Glutamatergic neuron (in vitro differentiated cells): ENCODE data around the gene HES7. TPM values are rescaled to one million over a fixed set of nuclear protein-coding genes. Genes with fewer than 3 reads are reported as not detected.

ENCODE experiments used
- DNase-seq: peaks from one replicate; pipeline ENCODE4 v3.0.0; 2022
- H3K27ac Mint-ChIP-seq: one replicate; pipeline ENCODE4 v1.8.0; 2020; ENCODE audit warnings: mild to moderate bottlenecking, mixed read lengths, inconsistent platforms; ENCODE audit not compliant: unreplicated experiment
- H3K27me3 Mint-ChIP-seq: one replicate; pipeline ENCODE4 v1.8.0; 2020; ENCODE audit warnings: mild to moderate bottlenecking, moderate library complexity, mixed read lengths, inconsistent platforms; ENCODE audit not compliant: unreplicated experiment
- H3K36me3 Mint-ChIP-seq: one replicate; pipeline ENCODE4 v1.8.0; 2020; ENCODE audit warnings: mild to moderate bottlenecking, mixed read lengths, inconsistent platforms; ENCODE audit not compliant: unreplicated experiment
- H3K4me1 Mint-ChIP-seq: one replicate; pipeline ENCODE4 v1.8.0; 2020; ENCODE audit warnings: mild to moderate bottlenecking, low read depth, mixed read lengths, inconsistent platforms; ENCODE audit not compliant: unreplicated experiment
- H3K4me3 Mint-ChIP-seq: one replicate; pipeline ENCODE4 v1.8.0; 2020; ENCODE audit warnings: mild to moderate bottlenecking, mixed read lengths, inconsistent platforms; ENCODE audit not compliant: unreplicated experiment
- H3K9me3 Mint-ChIP-seq: one replicate; pipeline ENCODE4 v1.8.0; 2020; ENCODE audit warnings: mild to moderate bottlenecking, moderate library complexity, mixed read lengths, inconsistent platforms; ENCODE audit not compliant: unreplicated experiment
- CTCF ChIP-seq: fragments of 200-600 bp; sonication (generic); IDR thresholded peaks from one replicate; pipeline ENCODE4 v1.5.0; 2021; ENCODE audit not compliant: partially characterized antibody, unreplicated experiment
- total RNA-seq: library from RNA; stranded (reverse); fragmentation: NEBNext Ultra II Directional; extraction: Animal tissue kit (Norgen Biotek cat#: 25700); gene quantifications from one replicate; pipeline ENCODE4 v1.2.1, GENCODE V29; 2021; ENCODE audit not compliant: unreplicated experiment

Gene HES7
- total RNA-seq, 1 donor from 2014 or later: 2.2 TPM

GRCh38 chr17:8154608-8155155, 30.8 kb upstream of the HES7 start:
- no peak for TF ChIP-seq CTCF
- no peak overlapping the region for H3K4me3 Mint-ChIP-seq
- peak overlapping the region; percentile 52 for H3K27ac Mint-ChIP-seq

GRCh38 chr17:8153957-8154607, 30.2 kb upstream of the HES7 start:
- peak; percentile 94 for DNase-seq
- peak overlapping the region; percentile 99 for H3K27ac Mint-ChIP-seq

More at GRCh38 chr17:8154608-8155155, 30.8 kb upstream of the HES7 start:
- H3K9me3 Mint-ChIP-seq: peaks cover 17% of the 10 kb centered on the region
- peaks cover 20% of the 10 kb centered on the region for H3K4me1 Mint-ChIP-seq
- H3K36me3 Mint-ChIP-seq: no peaks in the 10 kb centered on the region
- DNase-seq: no peak
- H3K27me3 Mint-ChIP-seq: peaks cover 12% of the 10 kb centered on the region

GRCh38 chr17:8153525-8153956, 29.6 kb upstream of the HES7 start:
- no peaks in the 10 kb centered on the region for H3K36me3 Mint-ChIP-seq
- no peak for TF ChIP-seq CTCF
- H3K27me3 Mint-ChIP-seq: peaks cover 12% of the 10 kb centered on the region
- DNase-seq: peak; percentile 43
- H3K9me3 Mint-ChIP-seq: peaks cover 17% of the 10 kb centered on the region
- H3K27ac Mint-ChIP-seq: peak overlapping the region; percentile 99
- H3K4me3 Mint-ChIP-seq: no peak overlapping the region
- peaks cover 20% of the 10 kb centered on the region for H3K4me1 Mint-ChIP-seq

More at GRCh38 chr17:8153957-8154607, 30.2 kb upstream of the HES7 start:
- H3K9me3 Mint-ChIP-seq: peaks cover 17% of the 10 kb centered on the region
- H3K27me3 Mint-ChIP-seq: peaks cover 12% of the 10 kb centered on the region
- H3K36me3 Mint-ChIP-seq: no peaks in the 10 kb centered on the region
- H3K4me3 Mint-ChIP-seq: no peak overlapping the region
- H3K4me1 Mint-ChIP-seq: peaks cover 20% of the 10 kb centered on the region
- no peak for TF ChIP-seq CTCF

GRCh38 chr17:8153031-8153451, 29.1 kb upstream of the HES7 start:
- H3K27ac Mint-ChIP-seq: peak overlapping the region; percentile 99
- no peaks in the 10 kb centered on the region for H3K36me3 Mint-ChIP-seq
- no peak for TF ChIP-seq CTCF
- peaks cover 12% of the 10 kb centered on the region for H3K27me3 Mint-ChIP-seq
- peaks cover 20% of the 10 kb centered on the region for H3K4me1 Mint-ChIP-seq
- DNase-seq: peak; percentile 41
- H3K9me3 Mint-ChIP-seq: peaks cover 17% of the 10 kb centered on the region
- no peak overlapping the region for H3K4me3 Mint-ChIP-seq

- Mint-ChIP-seq H3K27me3 (peaks cover 12% of the 10 kb centered on the region), H3K4me3 (no peak within 1 kb of the TSS), H3K36me3 (no peaks in the 10 kb centered on the region), H3K9me3 (peaks cover 17% of the 10 kb centered on the region), H3K27ac (peak within 1 kb of the TSS; percentile 99), H3K4me1 (peaks cover 20% of the 10 kb centered on the region)
- TF ChIP-seq CTCF: no peak
- DNase-seq: peak; percentile 98
These were observed 28.3 kb upstream of the HES7 start, which contains the start of gene PER1 for GRCh38 chr17:8152112-8152775. Gene PER1, minus strand, starts transcription at chr17:8152404. Its CDS starts 1,698 bp downstream, at chr17:8150706.
